Gastrocnemius medialis (tissue), 4 donors: ENCODE measurements around the gene GRIP2.

ENCODE experiments used
- POLR2A ChIP-seq, 2 donors: fragments of 450-650 bp; IDR thresholded peaks; one replicate each; pipeline ENCODE4 v1.6.1; 2017; ENCODE audit warnings: antibody characterized with exemption in 2 of 2, mild to moderate bottlenecking in 2 of 2, moderate library complexity in 2 of 2
- TF ChIP-seq, protein P1 (sequence below), 5 experiments: fragments of 450-650 bp in 3 of 5; fragments of 200-600 bp in 2 of 5; sonication (generic) in 2 of 5; IDR thresholded peaks in 4 of 5; conservative IDR thresholded peaks in 1 of 5; 1 replicate in 4 of 5; 2 replicates in 1 of 5; pipeline ENCODE4 v1.5.1; 2016 to 2019; ENCODE audit warnings: antibody characterized with exemption in 5 of 5, mild to moderate bottlenecking in 3 of 5, moderate library complexity in 3 of 5

DNA sequence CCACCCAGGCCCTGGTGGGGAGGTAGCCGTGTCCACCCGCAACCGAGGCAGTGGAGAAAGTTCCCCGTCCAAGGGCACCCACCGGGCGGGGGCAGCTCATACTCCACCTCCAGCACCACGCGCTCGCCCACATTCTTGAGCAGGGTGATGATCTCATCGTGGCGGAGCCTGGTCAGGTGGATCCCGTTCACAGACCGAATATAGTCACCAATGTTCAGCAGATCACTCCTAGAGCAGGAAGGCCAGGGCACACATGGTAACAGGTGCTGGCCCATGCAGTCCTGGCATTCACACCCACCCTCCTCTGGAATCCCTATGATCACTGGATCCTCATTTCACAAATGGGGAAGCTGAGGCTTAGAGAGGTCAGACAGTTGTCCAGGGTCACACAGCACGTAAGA lies 15.8 kb downstream of the GRIP2 start:
- TF ChIP-seq, protein P1, sequence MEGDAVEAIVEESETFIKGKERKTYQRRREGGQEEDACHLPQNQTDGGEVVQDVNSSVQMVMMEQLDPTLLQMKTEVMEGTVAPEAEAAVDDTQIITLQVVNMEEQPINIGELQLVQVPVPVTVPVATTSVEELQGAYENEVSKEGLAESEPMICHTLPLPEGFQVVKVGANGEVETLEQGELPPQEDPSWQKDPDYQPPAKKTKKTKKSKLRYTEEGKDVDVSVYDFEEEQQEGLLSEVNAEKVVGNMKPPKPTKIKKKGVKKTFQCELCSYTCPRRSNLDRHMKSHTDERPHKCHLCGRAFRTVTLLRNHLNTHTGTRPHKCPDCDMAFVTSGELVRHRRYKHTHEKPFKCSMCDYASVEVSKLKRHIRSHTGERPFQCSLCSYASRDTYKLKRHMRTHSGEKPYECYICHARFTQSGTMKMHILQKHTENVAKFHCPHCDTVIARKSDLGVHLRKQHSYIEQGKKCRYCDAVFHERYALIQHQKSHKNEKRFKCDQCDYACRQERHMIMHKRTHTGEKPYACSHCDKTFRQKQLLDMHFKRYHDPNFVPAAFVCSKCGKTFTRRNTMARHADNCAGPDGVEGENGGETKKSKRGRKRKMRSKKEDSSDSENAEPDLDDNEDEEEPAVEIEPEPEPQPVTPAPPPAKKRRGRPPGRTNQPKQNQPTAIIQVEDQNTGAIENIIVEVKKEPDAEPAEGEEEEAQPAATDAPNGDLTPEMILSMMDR (IDR thresholded peaks at IDR 0.05 in 4 of 5, conservative IDR thresholded peaks at IDR 0.05 in 1 of 5), result no peak
- peak; percentile 68 to 85 for TF ChIP-seq POLR2A (IDR thresholded peaks at IDR 0.05)
